ENCODE data around the gene TIMM17A. TPM values are rescaled to one million over a fixed set of nuclear protein-coding genes. Genes with fewer than 3 reads are reported as not detected.

Gene TIMM17A
- total and polyA plus RNA-seq, 2 of the 4 experiments (the other 2 are of a cell fraction) = 80.4 to 87.3 TPM

GRCh38 chr1:201911826-201912571 is 43.3 kb upstream of the TIMM17A start:
- Histone ChIP-seq H4K91ac (ENCODE audit: insufficient read depth, low read depth, low read length) (peak overlapping the region; percentile 80), H3K9me3 (ENCODE audit: control insufficient read depth, insufficient read depth, low read length) (no peaks in the 10 kb centered on the region), H2AK5ac (ENCODE audit: low read depth, low read length) (peak overlapping the region; percentile 81), H2BK15ac (ENCODE audit: low read depth, low read length) (no peak overlapping the region), H3K4me3 (ENCODE audit: insufficient read depth, low read depth, low read length) (no peak overlapping the region), H2BK20ac (ENCODE audit: low read depth, low read length) (peak overlapping the region; percentile 21; the same call in 1 of the 2 replicates), H3K23ac (ENCODE audit: low read depth, low read length) (no peak overlapping the region), H3K4ac (ENCODE audit: low read depth, low read length) (peak overlapping the region; percentile 89), H2AFZ (replicated peaks; ENCODE audit: low read length, poor library complexity) (peak overlapping the region; percentile 43), H3K4me2 (ENCODE audit: low read depth, low read length) (no peak overlapping the region), H2AK9ac (replicated peaks; ENCODE audit: low read depth, low read length, poor library complexity) (peak overlapping the region; percentile 47), H4K5ac (ENCODE audit: low read depth, low read length) (peak overlapping the region; percentile 28), H3K9me1 (ENCODE audit: insufficient read depth, low read length) (peaks cover 47% of the 10 kb centered on the region), H3K27me3 (ENCODE audit: control insufficient read depth, insufficient read depth, low read length) (no peaks in the 10 kb centered on the region), H3K56ac (ENCODE audit: extremely low read depth, insufficient read depth, low read length) (no peak overlapping the region), H4K8ac (ENCODE audit: low read depth in 2 of 2, low read length in 2 of 2) (peak overlapping the region in 1 of 2 experiments; percentile 45; a peak in 3 of 4 replicates), H3K14ac (replicated peaks; ENCODE audit: low read depth, low read length) (no peak overlapping the region), H2BK5ac (ENCODE audit: low read depth, low read length, poor library complexity, severe bottlenecking) (peak overlapping the region; percentile 37), H3K79me1 (ENCODE audit: low read depth in 1 of 2, low read length in 2 of 2) (peaks cover 34 to 85% of the 10 kb centered on the region in 2 experiments), H3K9ac (ENCODE audit: low read depth, low read length) (no peak overlapping the region), H2BK120ac (ENCODE audit: low read depth, low read length) (peak overlapping the region; percentile 52), H3K4me1 (ENCODE audit: control insufficient read depth, insufficient read depth, low read length) (peaks cover 30% of the 10 kb centered on the region), H4K20me1 (ENCODE audit: insufficient read depth, low read length) (peaks cover 2% of the 10 kb centered on the region; the same call in 1 of the 2 replicates), H3K18ac (ENCODE audit: low read depth, low read length) (peak overlapping the region; percentile 72; the same call in 1 of the 2 replicates), H3K36me3 (ENCODE audit: control insufficient read depth, insufficient read depth, low read length) (peaks cover 19% of the 10 kb centered on the region), H3K27ac (ENCODE audit: insufficient read depth, low read length) (no peak overlapping the region)
- 83% methylated on average over 2 of the region's 4 CpGs; no CpG with 5 or more reads in 1 of the 2 experiments for WGBS, 2 experiments (ENCODE audit: extremely low coverage in 2 of 2, insufficient read length in 1 of 2)
- ATAC-seq (ENCODE audit: low read depth) (no peak), DNase-seq (no peak)
- ChIA-PET POLR2A (ENCODE audit: unreplicated experiment) (no interaction called here), CTCF (interaction anchor here (1.9 kb wide), 1 partner anchor 16 kb away, joined by 5 read pairs; no protein-coding TSS in a partner anchor)
- in situ Hi-C loops (cut with MboI; ENCODE audit: low sequenced_read_pairs) (no loop called here), intact Hi-C loops (cut with micrococcal nuclease) (no loop called here), dilution Hi-C loops (cut with HindIII; ENCODE audit: low sequenced_read_pairs, unreplicated experiment) (no loop called here)
- BruUV-seq (replicated peaks) = no TSS peak
- TF ChIP-seq MXI1 (IDR thresholded peaks at IDR 0.05; ENCODE audit: borderline replicate concordance, low read depth, low read length) = no peak
- TF ChIP-seq MAZ (IDR thresholded peaks at IDR 0.05; ENCODE audit: borderline replicate concordance, low read depth, low read length) = no peak
- no peak for TF ChIP-seq CHD1 (IDR thresholded peaks at IDR 0.05; ENCODE audit: low read depth, low read length)
- TF ChIP-seq RCOR1 (IDR thresholded peaks at IDR 0.05; ENCODE audit: insufficient replicate concordance, low read length) = no peak
- TF ChIP-seq BHLHE40 (IDR thresholded peaks at IDR 0.05; ENCODE audit: low read depth, low read length) = no peak
- no peak for TF ChIP-seq ELK1 (IDR thresholded peaks at IDR 0.05; ENCODE audit: borderline replicate concordance, low read depth, low read length)
- TF ChIP-seq CTCF (conservative IDR thresholded peaks at IDR 0.05; ENCODE audit: low read depth, low read length) = no peak
- TF ChIP-seq MAFK (IDR thresholded peaks at IDR 0.05; ENCODE audit: low read depth, low read length) = no peak
- no peak for TF ChIP-seq USF2 (IDR thresholded peaks at IDR 0.05; ENCODE audit: low read depth, low read length)
- TF ChIP-seq POLR2A (IDR thresholded peaks at IDR 0.05; ENCODE audit: low read depth, low read length) = no peak
- TF ChIP-seq RAD21 (IDR thresholded peaks at IDR 0.05; ENCODE audit: low read length) = no peak
- no peak for TF ChIP-seq SMC3 (IDR thresholded peaks at IDR 0.05; ENCODE audit: low read depth, low read length)
- no peak for TF ChIP-seq CEBPB (IDR thresholded peaks at IDR 0.05; ENCODE audit: low read depth, low read length)
- no peak for TF ChIP-seq FOS (IDR thresholded peaks at IDR 0.05; ENCODE audit: low read depth, low read length)
- TF ChIP-seq NFE2L2 (IDR thresholded peaks at IDR 0.05; ENCODE audit: low read depth, low read length) = no peak

Data from IMR-90 (cell line).